Transverse colon (tissue), 4 donors: ENCODE results near the gene BMERB1. TPM values are rescaled to one million over a fixed set of nuclear protein-coding genes. Genes with fewer than 3 reads are reported as not detected.
"Not testable (repeated sequence)": the region's sequence is repeated elsewhere in the genome, so short reads cannot be mapped to it uniquely, and the experiment has no call there.

Source experiments
- DNase-seq: peaks from one replicate; pipeline ENCODE4 v3.0.0-alpha.2; 2019
- H3K27ac ChIP-seq, 4 donors: fragments of 200-600 bp; sonication (generic); 2 replicates each; pipeline ENCODE4 v1.5.1; 2016 to 2018; ENCODE audit warnings: inconsistent platforms in 4 of 4
- H3K27me3 ChIP-seq: fragments of 200-600 bp; sonication (generic); 2 replicates; pipeline ENCODE4 v1.5.1; 2017; ENCODE audit warnings: inconsistent platforms
- H3K36me3 ChIP-seq, 4 donors: fragments of 200-600 bp; sonication (generic); 2 replicates each; pipeline ENCODE4 v1.5.1; 2017 to 2019; ENCODE audit warnings: inconsistent platforms in 4 of 4
- H3K4me1 ChIP-seq, 4 donors: fragments of 200-600 bp; sonication (generic); 2 replicates each; pipeline ENCODE4 v1.5.1; 2017 to 2020; ENCODE audit warnings: inconsistent platforms in 4 of 4
- H3K4me3 ChIP-seq, 4 donors: fragments of 200-600 bp; sonication (generic); 1 replicate in 1 of 4; 2 replicates in 3 of 4; pipeline versions ENCODE4 v1.5.1 to v1.6.1; 2017 to 2019; ENCODE audit warnings: inconsistent platforms in 4 of 4
- H3K9me3 ChIP-seq, 2 donors: fragments of 200-600 bp; sonication (generic); 2 replicates each; pipeline ENCODE4 v1.5.1; 2017 to 2019; ENCODE audit warnings: inconsistent platforms in 2 of 2
- EP300 ChIP-seq: sonication (generic); formaldehyde crosslinking; IDR thresholded peaks from one replicate; pipeline ENCODE4 v1.6.1; 2017; ENCODE audit warnings: antibody characterized with exemption, low read depth
- POLR2A ChIP-seq: fragments of 450-650 bp; IDR thresholded peaks from one replicate; pipeline ENCODE4 v1.6.1; 2016; ENCODE audit warnings: antibody characterized with exemption, mild to moderate bottlenecking, moderate library complexity
- POLR2AphosphoS5 ChIP-seq, 3 donors: sonication (generic); formaldehyde crosslinking; IDR thresholded peaks; one replicate each; pipeline ENCODE4 v1.6.1; 2016; ENCODE audit warnings: antibody characterized with exemption in 3 of 3
- WGBS, 2 donors: methylation state at CpG; one replicate each; pipeline ENCODE4 v1.1.5; 2018; ENCODE audit warnings: low coverage in 1 of 2; 5-methylcytosine and 5-hydroxymethylcytosine counted together
- in situ Hi-C, 4 donors: fragments of 200-750 bp; cut with MboI; loops; one replicate each; pipeline versions ENCODE4 v1.15.0 to v1.15.1; 2017; ENCODE audit warnings: low sequenced_read_pairs in 3 of 4, low pct_ligation_motif_present in 1 of 4, low pct_unique_long_range_greater_than_20kb in 1 of 4
- intact Hi-C: fragments of 100-400 bp; cut with DNase I; formaldehyde crosslinking; loops from one replicate; pipeline ENCODE4 v1.15.1; 2023; ENCODE audit warnings: low total_unique reads
- total RNA-seq, 4 donors: library from RNA; depleted of rRNA; stranded (reverse); fragments of >200 nt; gene quantifications; one replicate each; pipeline ENCODE4 v1.1.0, GENCODE V29; 2016
- TF ChIP-seq, protein P1 (sequence below), 5 experiments: fragments of 200-600 bp in 3 of 5; fragments of 450-650 bp in 2 of 5; sonication (generic) in 3 of 5; IDR thresholded peaks; 1 replicate in 2 of 5; 2 replicates in 3 of 5; pipeline ENCODE4 v1.5.1; 2016 to 2017; ENCODE audit warnings: antibody characterized with exemption in 5 of 5, inconsistent platforms in 3 of 5, mild to moderate bottlenecking in 2 of 5, moderate library complexity in 1 of 5

BMERB1 gene
- total RNA-seq, 4 donors from 2014 or later: 8.6 to 65.1 (median 14.1) TPM

- Histone ChIP-seq H3K27ac (no peak overlapping the region), H3K36me3 (no peaks in the 10 kb centered on the region), H3K27me3 (no peaks in the 10 kb centered on the region), H3K9me3 (no peaks in the 10 kb centered on the region), H3K4me3 (no peak overlapping the region), H3K4me1 (peaks cover 0 to 8% (median 0%) of the 10 kb centered on the region in 4 donors)
- TF ChIP-seq EP300 (no peak), POLR2A (no peak), POLR2AphosphoS5 (IDR thresholded peaks at IDR 0.05) (no peak)
- TF ChIP-seq, protein P1, sequence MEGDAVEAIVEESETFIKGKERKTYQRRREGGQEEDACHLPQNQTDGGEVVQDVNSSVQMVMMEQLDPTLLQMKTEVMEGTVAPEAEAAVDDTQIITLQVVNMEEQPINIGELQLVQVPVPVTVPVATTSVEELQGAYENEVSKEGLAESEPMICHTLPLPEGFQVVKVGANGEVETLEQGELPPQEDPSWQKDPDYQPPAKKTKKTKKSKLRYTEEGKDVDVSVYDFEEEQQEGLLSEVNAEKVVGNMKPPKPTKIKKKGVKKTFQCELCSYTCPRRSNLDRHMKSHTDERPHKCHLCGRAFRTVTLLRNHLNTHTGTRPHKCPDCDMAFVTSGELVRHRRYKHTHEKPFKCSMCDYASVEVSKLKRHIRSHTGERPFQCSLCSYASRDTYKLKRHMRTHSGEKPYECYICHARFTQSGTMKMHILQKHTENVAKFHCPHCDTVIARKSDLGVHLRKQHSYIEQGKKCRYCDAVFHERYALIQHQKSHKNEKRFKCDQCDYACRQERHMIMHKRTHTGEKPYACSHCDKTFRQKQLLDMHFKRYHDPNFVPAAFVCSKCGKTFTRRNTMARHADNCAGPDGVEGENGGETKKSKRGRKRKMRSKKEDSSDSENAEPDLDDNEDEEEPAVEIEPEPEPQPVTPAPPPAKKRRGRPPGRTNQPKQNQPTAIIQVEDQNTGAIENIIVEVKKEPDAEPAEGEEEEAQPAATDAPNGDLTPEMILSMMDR (IDR thresholded peaks at IDR 0.05): no peak
- no peak for DNase-seq
- in situ Hi-C loops (no loop called here), intact Hi-C loops (no loop called here)
- 77 to 88% methylated on average over 7 of the region's 7 CpGs for WGBS, 2 donors
Observed at GRCh38 chr16:15564604-15565339, 130.4 kb downstream of the BMERB1 start.

- intact Hi-C loops: no loop called here
- no peak for TF ChIP-seq POLR2AphosphoS5 (IDR thresholded peaks at IDR 0.05)
- no peak for TF ChIP-seq EP300
- no peak for TF ChIP-seq POLR2A
- TF ChIP-seq, protein P1 (IDR thresholded peaks at IDR 0.05): no peak
Observed at GRCh38 chr16:15566095-15566494, 131.7 kb downstream of the BMERB1 start.

GRCh38 chr16:15567823-15568222 is 133.4 kb downstream of the BMERB1 start:
- in situ Hi-C loops: no loop called here
- H3K36me3 ChIP-seq: no peaks in the 10 kb centered on the region
- DNase-seq: no peak

More at GRCh38 chr16:15566095-15566494, 131.7 kb downstream of the BMERB1 start:
- Histone ChIP-seq H3K9me3 (no peaks in the 10 kb centered on the region), H3K27ac (no peak overlapping the region), H3K4me1 (peaks cover 0 to 14% (median 0%) of the 10 kb centered on the region in 4 donors), H3K36me3 (no peaks in the 10 kb centered on the region), H3K4me3 (no peak overlapping the region), H3K27me3 (no peaks in the 10 kb centered on the region)
- 95% methylated on average over 2 of the region's 2 CpGs; no CpG with 5 or more reads in 1 of the 2 donors for WGBS, 2 donors
- DNase-seq: no peak
- in situ Hi-C loops: no loop called here

GRCh38 chr16:15570666-15571065 is 136.3 kb downstream of the BMERB1 start:
- H3K9me3 ChIP-seq, in situ Hi-C loops, intact Hi-C loops, H3K4me3 ChIP-seq, H3K27me3 ChIP-seq, DNase-seq, H3K27ac ChIP-seq, H3K36me3 ChIP-seq: not testable (repeated sequence)
- WGBS, 2 donors: 78 to 87% methylated on average over 4 of the region's 4 CpGs
- peaks cover 9 to 39% (median 18%) of the 10 kb centered on the region in 4 donors for H3K4me1 ChIP-seq

More at GRCh38 chr16:15567823-15568222, 133.4 kb downstream of the BMERB1 start:
- no peaks in the 10 kb centered on the region for H3K9me3 ChIP-seq
- H3K4me3 ChIP-seq: no peak overlapping the region
- H3K27ac ChIP-seq: no peak overlapping the region
- peaks cover 7 to 31% (median 12%) of the 10 kb centered on the region in 4 donors for H3K4me1 ChIP-seq
- intact Hi-C loops: no loop called here
- H3K27me3 ChIP-seq: no peaks in the 10 kb centered on the region
- 95 to 100% methylated on average over 2 to 5 of the region's 5 CpGs for WGBS, 2 donors
- TF ChIP-seq POLR2A (no peak), EP300 (no peak), POLR2AphosphoS5 (IDR thresholded peaks at IDR 0.05) (no peak)
- TF ChIP-seq, protein P1 (IDR thresholded peaks at IDR 0.05): no peak

GRCh38 chr16:15571557-15571956 is 137.2 kb downstream of the BMERB1 start:
- peak overlapping the region; percentile 58 to 73 (median 62) for H3K27ac ChIP-seq
- no peaks in the 10 kb centered on the region for H3K9me3 ChIP-seq
- intact Hi-C loops (no loop called here), in situ Hi-C loops (no loop called here)
- no peak for DNase-seq
- WGBS, 2 donors: 59 to 67% methylated on average over 5 to 6 of the region's 6 CpGs
- H3K4me1 ChIP-seq: peaks cover 9 to 48% (median 23%) of the 10 kb centered on the region in 4 donors
- no peak overlapping the region for H3K4me3 ChIP-seq
- H3K36me3 ChIP-seq: no peaks in the 10 kb centered on the region
- TF ChIP-seq, protein P1 (IDR thresholded peaks at IDR 0.05): no peak
- TF ChIP-seq EP300 (no peak), POLR2A (no peak), POLR2AphosphoS5 (IDR thresholded peaks at IDR 0.05) (no peak)
- no peaks in the 10 kb centered on the region for H3K27me3 ChIP-seq
